Kidney (tissue), 14 donors: ENCODE data around the gene CAMTA1. TPM values are rescaled to one million over a fixed set of nuclear protein-coding genes. Genes with fewer than 3 reads are reported as not detected.

ENCODE experiments used
- DNase-seq, 5 donors: peaks; one replicate each; pipeline ENCODE4 v3.0.0-alpha.2; 2013 to 2020
- FAIRE-seq: peaks from 2 replicates; lab custom pipeline; 2012; peaks lifted over from hg19 to GRCh38; lab: Jason Lieb, UNC
- H3K27ac ChIP-seq, 2 donors: one replicate each; pipeline ENCODE4 v1.7.0; 2013; ENCODE audit warnings: low read depth in 2 of 2, low read length in 2 of 2, inconsistent platforms in 1 of 2
- H3K27me3 ChIP-seq: one replicate; pipeline ENCODE4 v1.7.1; 2013; ENCODE audit warnings: low read length, inconsistent platforms; ENCODE audit not compliant: control insufficient read depth, insufficient read depth
- H3K36me3 ChIP-seq, 3 donors: one replicate each; pipeline versions ENCODE4 v1.7.0 to v1.7.1; 2013; ENCODE audit warnings: low read length in 3 of 3, control low read depth in 1 of 3, inconsistent platforms in 1 of 3; ENCODE audit not compliant: insufficient read depth in 3 of 3, control insufficient read depth in 2 of 3
- H3K4me1 ChIP-seq, 3 donors: one replicate each; pipeline versions ENCODE4 v1.7.0 to v1.7.1; 2013; ENCODE audit warnings: low read length in 3 of 3, inconsistent platforms in 1 of 3, low read depth in 1 of 3; ENCODE audit not compliant: control insufficient read depth in 2 of 3, insufficient read depth in 2 of 3
- H3K4me3 ChIP-seq, 3 donors: one replicate each; pipeline versions ENCODE4 v1.7.0 to v1.8.1; 2013; ENCODE audit warnings: low read length in 3 of 3, control low read depth in 1 of 3, inconsistent platforms in 1 of 3
- H3K9ac ChIP-seq, 3 donors: one replicate each; pipeline versions ENCODE4 v1.7.0 to v1.7.1; 2013; ENCODE audit warnings: low read length in 3 of 3, control low read depth in 1 of 3, inconsistent platforms in 1 of 3
- H3K9me3 ChIP-seq, 3 donors: one replicate each; pipeline versions ENCODE4 v1.7.0 to v1.7.1; 2013; ENCODE audit warnings: low read length in 3 of 3, control low read depth in 1 of 3, inconsistent platforms in 1 of 3; ENCODE audit not compliant: control insufficient read depth in 2 of 3, insufficient read depth in 1 of 3
- intact Hi-C: fragments of 100-400 bp; cut with DNase I; formaldehyde crosslinking; loops from one replicate; pipeline ENCODE4 v1.11.1; 2022
- polyA plus RNA-seq: library from polyadenylated mRNA; stranded (reverse); fragments of 350-450 nt; fragmentation: Illumina TruSeq; extraction: RNeasy Lipid Tissue Mini Kit (QIAGEN cat#74804); gene quantifications from one replicate; pipeline ENCODE4 v1.2.3, GENCODE V29; 2014; ENCODE audit warnings: low read depth, low replicate concordance; ENCODE audit not compliant: insufficient read depth
- total RNA-seq: library from RNA; stranded (reverse); fragmentation: NEBNext Ultra II Directional; extraction: Animal tissue kit (Norgen Biotek cat#: 25700); gene quantifications from one replicate; pipeline ENCODE4 v1.2.1, GENCODE V29; 2021
- TF ChIP-seq, protein P1 (sequence below): IDR thresholded peaks from 3 replicates; pipeline ENCODE4 v1.5.1; 2012; ENCODE audit warnings: mild to moderate bottlenecking, moderate library complexity, borderline replicate concordance; ENCODE audit not compliant: insufficient read depth; ENCODE audit errors: extremely low read depth
- donor health status: control.
- donor health status: control.
- donor health status: control.
- donor health status: control.
- donor health status: control.
- donor health status: DM: yes; HTN: yes; CAD: no.
- donor health status: Normal renal cell carcinoma (clear cell type).

Gene CAMTA1
- total and polyA plus RNA-seq, 2 donors from 2014 or later, result 79.0 to 170 TPM

DNA sequence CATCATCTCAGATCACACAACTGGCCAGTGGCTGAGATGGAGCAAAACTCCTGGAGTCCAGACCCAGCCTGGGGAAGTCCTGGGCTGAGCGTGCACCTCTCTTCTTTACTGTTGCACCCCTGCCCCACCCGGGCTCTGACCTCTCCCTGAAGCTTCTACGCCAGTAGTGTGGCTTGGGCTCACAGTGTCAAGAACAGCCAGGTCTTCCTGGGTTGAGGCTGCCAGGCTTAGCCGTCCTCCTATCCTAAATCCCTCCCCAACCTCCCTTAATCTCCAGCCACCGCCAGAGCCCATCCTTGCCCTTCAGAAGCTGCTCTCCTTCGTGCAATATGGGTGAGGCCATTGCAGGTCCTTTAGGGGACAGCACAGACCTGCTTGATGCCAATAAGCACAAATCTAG lies 586.7 kb downstream of the CAMTA1 start:
- no peak overlapping the region for H3K4me3 ChIP-seq
- H3K9me3 ChIP-seq, result no peaks in the 10 kb centered on the region
- intact Hi-C loops, result no loop called here
- H3K36me3 ChIP-seq, result no peaks in the 10 kb centered on the region
- H3K27ac ChIP-seq, result no peak overlapping the region
- FAIRE-seq (no peak), DNase-seq (no peak)
- H3K9ac ChIP-seq, result no peak overlapping the region
- TF ChIP-seq, protein P1, sequence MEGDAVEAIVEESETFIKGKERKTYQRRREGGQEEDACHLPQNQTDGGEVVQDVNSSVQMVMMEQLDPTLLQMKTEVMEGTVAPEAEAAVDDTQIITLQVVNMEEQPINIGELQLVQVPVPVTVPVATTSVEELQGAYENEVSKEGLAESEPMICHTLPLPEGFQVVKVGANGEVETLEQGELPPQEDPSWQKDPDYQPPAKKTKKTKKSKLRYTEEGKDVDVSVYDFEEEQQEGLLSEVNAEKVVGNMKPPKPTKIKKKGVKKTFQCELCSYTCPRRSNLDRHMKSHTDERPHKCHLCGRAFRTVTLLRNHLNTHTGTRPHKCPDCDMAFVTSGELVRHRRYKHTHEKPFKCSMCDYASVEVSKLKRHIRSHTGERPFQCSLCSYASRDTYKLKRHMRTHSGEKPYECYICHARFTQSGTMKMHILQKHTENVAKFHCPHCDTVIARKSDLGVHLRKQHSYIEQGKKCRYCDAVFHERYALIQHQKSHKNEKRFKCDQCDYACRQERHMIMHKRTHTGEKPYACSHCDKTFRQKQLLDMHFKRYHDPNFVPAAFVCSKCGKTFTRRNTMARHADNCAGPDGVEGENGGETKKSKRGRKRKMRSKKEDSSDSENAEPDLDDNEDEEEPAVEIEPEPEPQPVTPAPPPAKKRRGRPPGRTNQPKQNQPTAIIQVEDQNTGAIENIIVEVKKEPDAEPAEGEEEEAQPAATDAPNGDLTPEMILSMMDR, result no peak
- no peaks in the 10 kb centered on the region for H3K27me3 ChIP-seq
- H3K4me1 ChIP-seq, result peaks cover 0 to 2% (median 0%) of the 10 kb centered on the region in 3 donors

DNA sequence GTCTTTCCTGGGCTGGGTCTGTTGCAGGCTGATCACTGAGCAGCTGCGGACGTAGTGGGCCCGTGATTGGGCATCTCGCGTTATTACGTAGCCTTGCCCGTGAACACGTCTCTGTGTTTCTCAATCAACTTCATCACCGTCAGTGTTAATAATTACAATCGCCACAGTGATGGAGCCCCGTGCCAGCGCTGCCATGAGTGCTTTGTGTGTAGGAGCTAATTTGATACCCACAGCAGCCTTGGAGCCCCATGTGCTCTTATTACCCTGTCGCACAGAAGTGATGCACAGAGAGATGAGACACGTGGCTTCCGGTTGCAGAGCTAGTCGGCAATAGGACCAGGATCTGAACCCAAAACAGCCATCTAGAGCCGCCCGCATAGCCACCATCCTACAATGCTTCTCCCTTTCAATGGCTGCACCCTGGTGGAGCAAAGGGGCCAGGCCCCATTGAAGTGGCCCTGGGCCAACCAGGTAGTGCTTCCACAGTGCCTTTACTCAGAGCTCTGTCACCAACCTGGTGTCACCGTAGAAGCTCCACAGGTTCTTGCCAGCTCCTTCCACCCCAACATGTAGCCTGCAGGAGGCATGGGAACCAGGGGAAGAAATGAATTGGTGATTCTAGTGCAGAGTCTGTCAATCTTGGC lies 587.3 kb downstream of the CAMTA1 start:
- Histone ChIP-seq H3K27ac (no peak overlapping the region), H3K27me3 (no peaks in the 10 kb centered on the region), H3K9ac (no peak overlapping the region), H3K9me3 (no peaks in the 10 kb centered on the region), H3K4me1 (no peaks in the 10 kb centered on the region), H3K36me3 (no peaks in the 10 kb centered on the region), H3K4me3 (no peak overlapping the region)
- intact Hi-C loops, result no loop called here
- TF ChIP-seq, protein P1, result no peak
- DNase-seq (no peak), FAIRE-seq (no peak)

DNA sequence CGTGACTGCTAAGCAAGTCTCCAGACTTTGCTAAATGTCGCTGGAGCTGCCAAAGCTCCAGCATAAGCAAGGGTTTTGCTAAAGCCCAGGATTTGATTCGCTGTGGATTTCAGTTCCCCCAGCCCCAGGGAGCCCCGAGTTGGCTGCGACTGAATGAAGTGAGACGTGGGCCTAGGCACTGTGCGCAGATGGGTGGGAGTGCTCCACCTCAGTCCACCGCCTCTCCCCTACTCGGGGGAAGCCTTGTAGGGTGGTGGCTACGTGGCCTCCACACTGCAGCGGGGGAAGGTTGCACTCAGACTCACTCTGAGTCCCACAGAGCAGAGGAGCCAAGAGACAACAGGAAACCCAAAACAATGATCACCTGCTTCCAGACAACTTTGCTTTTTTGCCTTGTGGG lies 588.0 kb downstream of the CAMTA1 start:
- DNase-seq (peak in 1 of 5 donors; percentile 19), FAIRE-seq (no peak)
- Histone ChIP-seq H3K4me3 (no peak overlapping the region), H3K9ac (no peak overlapping the region), H3K4me1 (no peaks in the 10 kb centered on the region), H3K27ac (no peak overlapping the region), H3K27me3 (no peaks in the 10 kb centered on the region), H3K9me3 (no peaks in the 10 kb centered on the region), H3K36me3 (no peaks in the 10 kb centered on the region)
- TF ChIP-seq, protein P1, result no peak
- intact Hi-C loops, result no loop called here
